Measurements from ENCODE around the gene STRBP. TPM values are rescaled to one million over a fixed set of nuclear protein-coding genes. Genes with fewer than 3 reads are reported as not detected.

Gene STRBP
- total and polyA plus RNA-seq, 2 of the 4 experiments (the other 2 are of a cell fraction), result 2.1 to 2.5 TPM

DNA sequence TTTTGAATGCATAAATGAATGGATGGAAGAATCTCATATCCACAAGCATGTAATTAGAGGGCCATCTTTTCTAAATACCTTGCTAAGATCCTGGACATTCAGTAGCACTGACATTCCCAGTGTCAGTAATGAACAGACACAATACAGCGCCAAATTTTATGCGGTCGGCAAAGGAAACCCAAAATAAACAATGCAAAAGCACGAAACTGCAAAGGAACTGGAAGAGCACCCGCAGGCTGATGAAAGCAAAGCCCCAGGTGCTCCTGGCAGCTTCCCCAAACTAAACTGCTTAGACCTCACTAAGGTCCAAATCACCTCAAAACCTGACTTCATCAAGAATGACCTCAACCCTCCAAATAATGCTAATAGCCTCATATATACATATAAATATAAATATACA is 133.0 kb downstream of the STRBP start:
- CTCF ChIA-PET, result interaction anchor here (0.5 kb wide), 1 partner anchor 1608 kb away, joined by 3 read pairs; no protein-coding TSS in a partner anchor
- ATAC-seq (ENCODE audit: low read depth) (no peak), DNase-seq (no peak)
- intact Hi-C loops (cut with micrococcal nuclease), result loop anchor here (5.0 kb wide), 1 partner anchor 42 kb away; no protein-coding TSS in a partner anchor
- H2BK20ac ChIP-seq (ENCODE audit: low read depth, low read length), result no peak overlapping the region
- no peak overlapping the region for H2AK9ac ChIP-seq (replicated peaks; ENCODE audit: low read depth, low read length, poor library complexity)
- H2AK5ac ChIP-seq (ENCODE audit: low read depth, low read length), result no peak overlapping the region
- H3K9me1 ChIP-seq (ENCODE audit: insufficient read depth, low read length), result no peaks in the 10 kb centered on the region
- no peak overlapping the region for H3K9ac ChIP-seq (ENCODE audit: low read depth, low read length)
- H3K56ac ChIP-seq (ENCODE audit: extremely low read depth, insufficient read depth, low read length), result no peak overlapping the region
- H3K79me1 ChIP-seq (ENCODE audit: low read depth in 1 of 2, low read length in 2 of 2), result no peaks in the 10 kb centered on the region
- H3K27ac ChIP-seq (ENCODE audit: insufficient read depth, low read length), result no peak overlapping the region
- H4K8ac ChIP-seq (ENCODE audit: low read depth in 2 of 2, low read length in 2 of 2), result no peak overlapping the region
- dilution Hi-C loops (cut with HindIII; ENCODE audit: low sequenced_read_pairs, unreplicated experiment), result no loop called here
- H3K18ac ChIP-seq (ENCODE audit: low read depth, low read length), result no peak overlapping the region
- H4K5ac ChIP-seq (ENCODE audit: low read depth, low read length), result no peak overlapping the region
- BruUV-seq (replicated peaks), result no TSS peak
- POLR2A ChIA-PET (ENCODE audit: unreplicated experiment), result no interaction called here
- TF ChIP-seq FOS (IDR thresholded peaks at IDR 0.05; ENCODE audit: low read depth, low read length), result no peak
- no peak for TF ChIP-seq RFX5 (IDR thresholded peaks at IDR 0.05; ENCODE audit: low read depth, low read length)
- TF ChIP-seq CEBPB (IDR thresholded peaks at IDR 0.05; ENCODE audit: low read depth, low read length), result no peak
- TF ChIP-seq, protein P1, sequence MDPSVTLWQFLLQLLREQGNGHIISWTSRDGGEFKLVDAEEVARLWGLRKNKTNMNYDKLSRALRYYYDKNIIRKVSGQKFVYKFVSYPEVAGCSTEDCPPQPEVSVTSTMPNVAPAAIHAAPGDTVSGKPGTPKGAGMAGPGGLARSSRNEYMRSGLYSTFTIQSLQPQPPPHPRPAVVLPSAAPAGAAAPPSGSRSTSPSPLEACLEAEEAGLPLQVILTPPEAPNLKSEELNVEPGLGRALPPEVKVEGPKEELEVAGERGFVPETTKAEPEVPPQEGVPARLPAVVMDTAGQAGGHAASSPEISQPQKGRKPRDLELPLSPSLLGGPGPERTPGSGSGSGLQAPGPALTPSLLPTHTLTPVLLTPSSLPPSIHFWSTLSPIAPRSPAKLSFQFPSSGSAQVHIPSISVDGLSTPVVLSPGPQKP (IDR thresholded peaks at IDR 0.05; ENCODE audit: borderline replicate concordance, low read depth, low read length), result no peak
- TF ChIP-seq RCOR1 (IDR thresholded peaks at IDR 0.05; ENCODE audit: insufficient replicate concordance, low read length), result no peak
- TF ChIP-seq MXI1 (IDR thresholded peaks at IDR 0.05; ENCODE audit: borderline replicate concordance, low read depth, low read length), result no peak
- TF ChIP-seq CHD1 (IDR thresholded peaks at IDR 0.05; ENCODE audit: low read depth, low read length), result no peak
- TF ChIP-seq POLR2A (IDR thresholded peaks at IDR 0.05; ENCODE audit: low read depth, low read length), result no peak
- TF ChIP-seq MAFK (IDR thresholded peaks at IDR 0.05; ENCODE audit: low read depth, low read length), result no peak
- no peak for TF ChIP-seq NFE2L2 (IDR thresholded peaks at IDR 0.05; ENCODE audit: low read depth, low read length)
- TF ChIP-seq, protein P2, sequence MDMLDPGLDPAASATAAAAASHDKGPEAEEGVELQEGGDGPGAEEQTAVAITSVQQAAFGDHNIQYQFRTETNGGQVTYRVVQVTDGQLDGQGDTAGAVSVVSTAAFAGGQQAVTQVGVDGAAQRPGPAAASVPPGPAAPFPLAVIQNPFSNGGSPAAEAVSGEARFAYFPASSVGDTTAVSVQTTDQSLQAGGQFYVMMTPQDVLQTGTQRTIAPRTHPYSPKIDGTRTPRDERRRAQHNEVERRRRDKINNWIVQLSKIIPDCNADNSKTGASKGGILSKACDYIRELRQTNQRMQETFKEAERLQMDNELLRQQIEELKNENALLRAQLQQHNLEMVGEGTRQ (IDR thresholded peaks at IDR 0.05; ENCODE audit: low read depth, low read length), result no peak
- no peak for TF ChIP-seq RAD21 (IDR thresholded peaks at IDR 0.05; ENCODE audit: low read length)
- H4K91ac ChIP-seq (ENCODE audit: insufficient read depth, low read depth, low read length), result no peak overlapping the region
- H3K9me3 ChIP-seq (ENCODE audit: control insufficient read depth, insufficient read depth, low read length), result no peaks in the 10 kb centered on the region
- no peak overlapping the region for H2BK15ac ChIP-seq (ENCODE audit: low read depth, low read length)
- WGBS, 2 experiments (ENCODE audit: extremely low coverage in 2 of 2, insufficient read length in 1 of 2), result no CpG with 5 or more reads among the region's 5 CpGs
- H2BK120ac ChIP-seq (ENCODE audit: low read depth, low read length), result no peak overlapping the region
- in situ Hi-C loops (cut with MboI; ENCODE audit: low sequenced_read_pairs), result no loop called here
- H3K27me3 ChIP-seq (ENCODE audit: control insufficient read depth, insufficient read depth, low read length), result no peaks in the 10 kb centered on the region
- no peak overlapping the region for H2BK5ac ChIP-seq (ENCODE audit: low read depth, low read length, poor library complexity, severe bottlenecking)
- no peak overlapping the region for H3K4me3 ChIP-seq (ENCODE audit: insufficient read depth, low read depth, low read length)
- H3K36me3 ChIP-seq (ENCODE audit: control insufficient read depth, insufficient read depth, low read length), result no peaks in the 10 kb centered on the region
- no peaks in the 10 kb centered on the region for H4K20me1 ChIP-seq (ENCODE audit: insufficient read depth, low read length)
- no peak overlapping the region for H3K4me2 ChIP-seq (ENCODE audit: low read depth, low read length)
- no peak overlapping the region for H3K4ac ChIP-seq (ENCODE audit: low read depth, low read length)
- no peaks in the 10 kb centered on the region; the same call in 1 of the 2 replicates for H3K4me1 ChIP-seq (ENCODE audit: control insufficient read depth, insufficient read depth, low read length)
- H2AFZ ChIP-seq (replicated peaks; ENCODE audit: low read length, poor library complexity), result no peak overlapping the region
- H3K14ac ChIP-seq (replicated peaks; ENCODE audit: low read depth, low read length), result no peak overlapping the region
- no peak overlapping the region for H3K23ac ChIP-seq (ENCODE audit: low read depth, low read length)

Data from IMR-90 (cell line).